Esophagus muscularis mucosa (tissue), 4 donors: ENCODE data around the gene FAM222A. TPM values are rescaled to one million over a fixed set of nuclear protein-coding genes. Genes with fewer than 3 reads are reported as not detected.

Source experiments
- DNase-seq: peaks from one replicate; pipeline ENCODE4 v3.0.0-alpha.2; 2017; ENCODE audit errors: extremely low spot score
- H3K27ac ChIP-seq, 4 donors: fragments of 200-600 bp; sonication (generic); replicated peaks in 1 of 4; 1 replicate in 3 of 4; 2 replicates in 1 of 4; pipeline ENCODE4 v1.5.1; 2016 to 2019; ENCODE audit warnings: mild to moderate bottlenecking in 1 of 4
- H3K27me3 ChIP-seq, 4 donors: fragments of 200-600 bp; sonication (generic); one replicate each; pipeline versions ENCODE4 v1.5.1 to v1.6.0; 2016 to 2019
- H3K36me3 ChIP-seq, 4 donors: fragments of 200-600 bp; sonication (generic); one replicate each; pipeline ENCODE4 v1.5.1; 2016 to 2019
- H3K4me1 ChIP-seq, 4 donors: fragments of 200-600 bp; sonication (generic); one replicate each; pipeline ENCODE4 v1.5.1; 2016 to 2019
- H3K4me3 ChIP-seq, 4 donors: fragments of 200-600 bp; sonication (generic); 1 replicate in 2 of 4; 2 replicates in 2 of 4; pipeline ENCODE4 v1.5.1; 2016 to 2019; ENCODE audit warnings: mild to moderate bottlenecking in 4 of 4, moderate library complexity in 1 of 4
- H3K9me3 ChIP-seq, 4 donors: fragments of 200-600 bp; sonication (generic); 1 replicate in 3 of 4; 2 replicates in 1 of 4; pipeline ENCODE4 v1.5.1; 2016 to 2019
- CTCF ChIP-seq, 3 experiments: fragments of 200-600 bp in 2 of 3; fragments of 450-650 bp in 1 of 3; sonication (generic) in 2 of 3; IDR thresholded peaks; one replicate each; pipeline ENCODE4 v1.5.1; 2017 to 2019; ENCODE audit warnings: antibody characterized with exemption in 3 of 3, mild to moderate bottlenecking in 2 of 3, moderate library complexity in 1 of 3
- EP300 ChIP-seq: sonication (generic); formaldehyde crosslinking; IDR thresholded peaks from one replicate; pipeline ENCODE4 v1.6.1; 2017; ENCODE audit warnings: antibody characterized with exemption
- POLR2A ChIP-seq: fragments of 450-650 bp; IDR thresholded peaks from one replicate; pipeline ENCODE4 v1.6.1; 2017; ENCODE audit warnings: antibody characterized with exemption, moderate library complexity, mild to moderate bottlenecking, low read depth
- POLR2AphosphoS5 ChIP-seq, 2 donors: sonication (generic); formaldehyde crosslinking; IDR thresholded peaks; one replicate each; pipeline ENCODE4 v1.6.1; 2017; ENCODE audit warnings: antibody characterized with exemption in 2 of 2
- WGBS: methylation state at CpG from one replicate; pipeline ENCODE4 v1.1.5; 2018; 5-methylcytosine and 5-hydroxymethylcytosine counted together
- intact Hi-C: fragments of 100-400 bp; cut with DNase I; formaldehyde crosslinking; loops from one replicate; pipeline ENCODE4 v1.15.1; 2023
- total RNA-seq, 4 donors: library from RNA; depleted of rRNA; stranded (reverse); fragments of >200 nt; gene quantifications; one replicate each; pipeline versions ENCODE4 v1.1.0 to v1.2.1, GENCODE V29; 2016

Gene FAM222A
- total RNA-seq, 4 donors from 2014 or later: 0.42 to 3.8 (median 3.2) TPM

DNA sequence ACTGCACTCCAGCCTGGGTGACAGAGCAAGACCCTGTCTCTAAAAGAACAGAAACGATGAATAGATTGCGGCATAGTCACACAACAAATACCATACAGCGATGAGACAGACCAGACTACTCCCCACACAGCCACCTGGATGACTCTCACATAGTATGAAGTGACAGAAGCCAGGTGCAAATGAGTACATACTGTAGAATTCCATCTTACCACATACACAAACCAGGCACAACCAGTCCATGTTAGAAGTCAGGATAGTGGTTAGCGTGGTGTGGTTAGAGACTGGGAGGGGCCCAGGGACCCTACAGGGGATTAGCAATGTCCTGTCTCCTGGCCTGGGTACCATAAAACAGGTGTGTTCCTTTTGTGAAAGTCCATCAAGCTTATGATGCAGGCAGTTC is 53.8 kb downstream of the FAM222A start:
- Histone ChIP-seq H3K9me3 (peaks cover 0 to 7% (median 3%) of the 10 kb centered on the region in 4 donors), H3K36me3 (peaks cover 0 to 10% (median 0%) of the 10 kb centered on the region in 4 donors), H3K27ac (no peak overlapping the region), H3K4me3 (no peak overlapping the region), H3K27me3 (no peaks in the 10 kb centered on the region), H3K4me1 (peaks cover 0 to 2% (median 2%) of the 10 kb centered on the region in 4 donors)
- intact Hi-C loops: no loop called here
- 98% methylated on average over 4 of the region's 4 CpGs for WGBS
- DNase-seq: no peak
- no peak for TF ChIP-seq EP300
- TF ChIP-seq POLR2AphosphoS5 (IDR thresholded peaks at IDR 0.05): no peak
- no peak for TF ChIP-seq POLR2A
- TF ChIP-seq CTCF (IDR thresholded peaks at IDR 0.05): no peak

DNA sequence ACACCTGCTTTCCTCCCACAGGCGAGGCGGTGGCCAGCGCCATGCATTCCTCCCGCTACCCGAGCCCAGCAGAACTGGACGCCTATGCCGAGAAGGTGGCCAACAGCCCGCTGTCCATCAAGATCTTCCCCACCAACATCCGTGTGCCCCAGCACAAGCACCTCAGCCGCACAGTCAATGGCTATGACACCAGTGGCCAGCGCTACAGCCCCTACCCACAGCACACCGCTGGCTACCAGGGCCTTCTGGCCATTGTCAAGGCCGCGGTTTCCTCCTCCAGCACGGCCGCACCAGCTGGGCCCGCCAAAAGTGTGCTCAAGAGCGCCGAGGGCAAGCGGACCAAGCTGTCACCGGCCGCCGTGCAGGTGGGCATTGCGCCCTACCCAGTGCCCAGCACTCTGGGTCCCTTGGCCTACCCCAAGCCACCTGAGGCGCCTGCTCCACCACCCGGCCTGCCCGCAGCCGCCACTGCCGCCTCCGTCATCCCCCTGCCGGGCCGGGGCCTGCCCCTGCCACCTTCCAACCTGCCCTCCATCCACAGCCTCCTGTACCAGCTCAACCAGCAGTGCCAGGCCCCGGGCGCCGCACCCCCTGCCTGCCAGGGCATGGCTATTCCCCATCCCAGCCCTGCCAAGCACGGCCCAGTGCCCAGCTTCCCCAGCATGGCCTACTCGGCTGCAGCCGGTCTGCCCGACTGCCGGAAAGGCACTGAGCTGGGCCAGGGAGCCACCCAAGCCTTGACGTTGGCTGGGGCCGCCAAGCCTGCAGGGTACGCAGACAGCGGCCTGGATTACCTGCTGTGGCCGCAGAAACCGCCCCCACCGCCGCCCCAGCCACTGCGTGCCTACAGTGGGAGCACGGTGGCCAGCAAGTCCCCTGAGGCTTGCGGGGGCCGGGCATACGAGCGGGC is 54.6 kb downstream of the FAM222A start:
- Histone ChIP-seq H3K36me3 (peaks cover 0 to 10% (median 0%) of the 10 kb centered on the region in 4 donors), H3K4me3 (no peak overlapping the region), H3K27me3 (no peaks in the 10 kb centered on the region), H3K27ac (no peak overlapping the region), H3K9me3 (peaks cover 0 to 3% (median 2%) of the 10 kb centered on the region in 4 donors), H3K4me1 (peaks cover 0 to 10% (median 9%) of the 10 kb centered on the region in 4 donors)
- no peak for TF ChIP-seq POLR2A
- no peak for TF ChIP-seq POLR2AphosphoS5 (IDR thresholded peaks at IDR 0.05)
- no peak for TF ChIP-seq CTCF (IDR thresholded peaks at IDR 0.05)
- no peak for TF ChIP-seq EP300
- no peak for DNase-seq
- 97% methylated on average over 33 of the region's 54 CpGs for WGBS
- intact Hi-C loops: no loop called here

- no peak for TF ChIP-seq POLR2AphosphoS5 (IDR thresholded peaks at IDR 0.05)
- TF ChIP-seq EP300: no peak
- no peak for TF ChIP-seq POLR2A
- TF ChIP-seq CTCF (IDR thresholded peaks at IDR 0.05): no peak
- Histone ChIP-seq H3K9me3 (no peaks in the 10 kb centered on the region), H3K4me1 (peaks cover 0 to 16% (median 14%) of the 10 kb centered on the region in 4 donors), H3K27ac (no peak overlapping the region), H3K27me3 (no peaks in the 10 kb centered on the region), H3K36me3 (peaks cover 0 to 10% (median 0%) of the 10 kb centered on the region in 4 donors), H3K4me3 (no peak overlapping the region)
- intact Hi-C loops: no loop called here
- DNase-seq: no peak
- WGBS: 96% methylated on average over 30 of the region's 38 CpGs
Measured at GRCh38 chr12:109768901-109769670, 55.5 kb downstream of the FAM222A start.

GRCh38 chr12:109770104-109770860 is 56.7 kb downstream of the FAM222A start:
- H3K36me3 ChIP-seq: peaks cover 0 to 10% (median 0%) of the 10 kb centered on the region in 4 donors
- H3K4me3 ChIP-seq: no peak overlapping the region
- H3K27ac ChIP-seq: no peak overlapping the region
- H3K9me3 ChIP-seq: no peaks in the 10 kb centered on the region
- intact Hi-C loops: loop anchor here (5.0 to 10.0 kb wide), 3 partner anchors 48 to 345 kb away; no protein-coding TSS in a partner anchor
- H3K27me3 ChIP-seq: peaks cover 0 to 3% (median 0%) of the 10 kb centered on the region in 4 donors
- no peak for DNase-seq
- WGBS: 79% methylated on average over 16 of the region's 16 CpGs
- no peak for TF ChIP-seq POLR2A
- no peak for TF ChIP-seq EP300
- TF ChIP-seq CTCF (IDR thresholded peaks at IDR 0.05): no peak
- no peak for TF ChIP-seq POLR2AphosphoS5 (IDR thresholded peaks at IDR 0.05)
- peaks cover 0 to 20% (median 14%) of the 10 kb centered on the region in 4 donors for H3K4me1 ChIP-seq
